IPS-15b (cell line): Measurements from ENCODE around the gene USP16.
"Not testable (repeated sequence)": the region's sequence is repeated elsewhere in the genome, so short reads cannot be mapped to it uniquely, and the experiment has no call there.

Experiments
- H3K27me3 ChIP-seq: one replicate; pipeline ENCODE4 v1.6.1; 2013; ENCODE audit warnings: low read length; ENCODE audit not compliant: control insufficient read depth, insufficient read depth
- H3K36me3 ChIP-seq: one replicate; pipeline ENCODE4 v1.6.1; 2013; ENCODE audit warnings: low read length; ENCODE audit not compliant: control insufficient read depth, insufficient read depth
- H3K4me1 ChIP-seq: one replicate; pipeline ENCODE4 v1.6.1; 2013; ENCODE audit warnings: mild to moderate bottlenecking, low read length; ENCODE audit not compliant: control insufficient read depth, insufficient read depth
- H3K4me3 ChIP-seq: one replicate; pipeline ENCODE4 v1.5.1; 2013; ENCODE audit warnings: low read depth, low read length
- H3K9ac ChIP-seq: one replicate; pipeline ENCODE4 v1.6.1; 2013; ENCODE audit warnings: low read depth, mild to moderate bottlenecking, low read length
- H3K9me3 ChIP-seq: one replicate; pipeline ENCODE4 v1.6.1; 2013; ENCODE audit warnings: mild to moderate bottlenecking, low read length; ENCODE audit not compliant: control insufficient read depth, insufficient read depth

USP16 gene

GRCh38 chr21:29075706-29076466 lies 51.4 kb downstream of the USP16 start:
- Histone ChIP-seq H3K36me3 (no peaks in the 10 kb centered on the region), H3K9ac (no peak overlapping the region), H3K4me1 (no peaks in the 10 kb centered on the region), H3K9me3 (no peaks in the 10 kb centered on the region), H3K4me3 (no peak overlapping the region), H3K27me3 (no peaks in the 10 kb centered on the region)

GRCh38 chr21:29076731-29077640 lies 52.5 kb downstream of the USP16 start:
- H3K4me3 ChIP-seq, result peak overlapping the region; percentile 50
- H3K4me1 ChIP-seq, H3K36me3 ChIP-seq, H3K9me3 ChIP-seq, H3K27me3 ChIP-seq: not testable (repeated sequence)
- peak overlapping the region; percentile 70 for H3K9ac ChIP-seq

GRCh38 chr21:29077651-29078090 lies 53.2 kb downstream of the USP16 start:
- no peaks in the 10 kb centered on the region for H3K27me3 ChIP-seq
- H3K9me3 ChIP-seq, result no peaks in the 10 kb centered on the region
- peak overlapping the region; percentile 50 for H3K4me3 ChIP-seq
- H3K9ac ChIP-seq, result peak overlapping the region; percentile 70
- no peaks in the 10 kb centered on the region for H3K4me1 ChIP-seq
- H3K36me3 ChIP-seq, result no peaks in the 10 kb centered on the region

- no peak overlapping the region for H3K9ac ChIP-seq
- H3K27me3 ChIP-seq, result no peaks in the 10 kb centered on the region
- no peaks in the 10 kb centered on the region for H3K36me3 ChIP-seq
- H3K4me1 ChIP-seq, result no peaks in the 10 kb centered on the region
- no peak overlapping the region for H3K4me3 ChIP-seq
- H3K9me3 ChIP-seq, result no peaks in the 10 kb centered on the region
Measured at GRCh38 chr21:29078869-29079767, 54.6 kb downstream of the USP16 start.

GRCh38 chr21:29080454-29080941 lies 56.0 kb downstream of the USP16 start:
- Histone ChIP-seq H3K4me3 (no peak overlapping the region), H3K27me3 (no peaks in the 10 kb centered on the region), H3K4me1 (no peaks in the 10 kb centered on the region), H3K36me3 (no peaks in the 10 kb centered on the region), H3K9ac (no peak overlapping the region), H3K9me3 (no peaks in the 10 kb centered on the region)

GRCh38 chr21:29082046-29082815 lies 57.8 kb downstream of the USP16 start:
- Histone ChIP-seq H3K27me3 (no peaks in the 10 kb centered on the region), H3K4me3 (no peak overlapping the region), H3K4me1 (no peaks in the 10 kb centered on the region)

GRCh38 chr21:29083306-29083705 lies 58.8 kb downstream of the USP16 start:
- Histone ChIP-seq H3K36me3 (no peaks in the 10 kb centered on the region), H3K4me3 (no peak overlapping the region), H3K9ac (no peak overlapping the region), H3K4me1 (no peaks in the 10 kb centered on the region), H3K9me3 (no peaks in the 10 kb centered on the region), H3K27me3 (no peaks in the 10 kb centered on the region)

More at GRCh38 chr21:29082046-29082815, 57.8 kb downstream of the USP16 start:
- Histone ChIP-seq H3K9ac (no peak overlapping the region), H3K9me3 (no peaks in the 10 kb centered on the region), H3K36me3 (no peaks in the 10 kb centered on the region)

- H3K36me3 ChIP-seq, result no peaks in the 10 kb centered on the region
- no peaks in the 10 kb centered on the region for H3K9me3 ChIP-seq
- no peak overlapping the region for H3K4me3 ChIP-seq
- H3K27me3 ChIP-seq, result no peaks in the 10 kb centered on the region
- no peaks in the 10 kb centered on the region for H3K4me1 ChIP-seq
- H3K9ac ChIP-seq, result no peak overlapping the region
Measured at GRCh38 chr21:29084372-29084771, 59.9 kb downstream of the USP16 start.

- H3K27me3 ChIP-seq, result no peaks in the 10 kb centered on the region
- no peaks in the 10 kb centered on the region for H3K36me3 ChIP-seq
- no peak overlapping the region for H3K9ac ChIP-seq
- no peaks in the 10 kb centered on the region for H3K9me3 ChIP-seq
- H3K4me3 ChIP-seq, result no peak overlapping the region
- H3K4me1 ChIP-seq, result no peaks in the 10 kb centered on the region
Measured at GRCh38 chr21:29085106-29085752, 60.8 kb downstream of the USP16 start.

- no peaks in the 10 kb centered on the region for H3K27me3 ChIP-seq
- no peak overlapping the region for H3K4me3 ChIP-seq
- no peaks in the 10 kb centered on the region for H3K36me3 ChIP-seq
- H3K9ac ChIP-seq, result no peak overlapping the region
- no peaks in the 10 kb centered on the region for H3K4me1 ChIP-seq
- no peaks in the 10 kb centered on the region for H3K9me3 ChIP-seq
Measured at GRCh38 chr21:29091033-29091432, 66.6 kb downstream of the USP16 start.
